Sigmoid colon (tissue), 4 donors: ENCODE data around the gene BPIFB4.

Experiments
- CTCF ChIP-seq, 4 experiments: fragments of 450-650 bp in 3 of 4; fragments of 200-600 bp in 1 of 4; IDR thresholded peaks; one replicate each; pipeline ENCODE4 v1.5.1; 2016 to 2019; ENCODE audit warnings: antibody characterized with exemption in 4 of 4, mild to moderate bottlenecking in 3 of 4, moderate library complexity in 2 of 4
- EP300 ChIP-seq, 4 donors: sonication (generic); formaldehyde crosslinking; IDR thresholded peaks; one replicate each; pipeline ENCODE4 v1.6.1; 2017; ENCODE audit warnings: antibody characterized with exemption in 4 of 4
- POLR2A ChIP-seq, 2 donors: fragments of 450-650 bp; IDR thresholded peaks; one replicate each; pipeline ENCODE4 v1.6.1; 2016; ENCODE audit warnings: antibody characterized with exemption in 2 of 2, mild to moderate bottlenecking in 2 of 2, moderate library complexity in 2 of 2
- POLR2AphosphoS5 ChIP-seq, 4 donors: sonication (generic); formaldehyde crosslinking; IDR thresholded peaks; one replicate each; pipeline ENCODE4 v1.6.1; 2017; ENCODE audit warnings: antibody characterized with exemption in 4 of 4

DNA sequence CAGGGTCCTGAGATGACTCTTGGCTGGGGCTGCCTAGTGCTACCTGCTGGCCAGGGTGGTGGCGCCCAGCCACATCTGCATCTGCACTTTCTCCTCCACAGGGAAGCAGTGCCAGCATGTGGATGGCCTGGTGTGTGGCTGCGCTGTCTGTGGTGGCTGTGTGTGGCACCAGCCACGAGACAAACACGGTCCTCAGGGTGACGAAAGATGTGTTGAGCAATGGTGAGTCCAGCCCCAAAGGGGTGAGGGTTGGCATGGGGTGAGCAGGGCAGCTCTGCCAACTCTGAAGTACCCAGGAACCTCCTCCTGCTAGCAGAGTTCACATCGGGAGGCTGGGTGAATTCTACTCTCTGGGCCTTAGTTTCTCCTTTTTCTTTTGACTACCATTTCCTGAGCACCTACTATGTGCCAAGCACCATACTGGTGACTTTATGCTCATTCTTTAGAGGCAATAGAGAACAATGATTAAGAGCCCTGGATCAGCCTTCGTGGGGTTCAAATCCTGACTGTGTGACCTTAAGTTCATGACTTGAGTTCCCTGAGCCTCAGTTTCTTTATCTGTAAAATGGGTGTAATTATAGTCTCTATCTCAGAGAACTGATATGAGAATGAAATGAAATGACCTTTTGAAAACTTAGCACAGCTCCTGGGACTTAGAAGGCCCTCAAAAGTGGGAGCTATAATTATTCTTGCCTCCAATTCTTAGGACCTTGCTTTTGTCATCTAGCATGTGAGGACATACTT, 2.1 kb downstream of the BPIFB4 start:
- TF ChIP-seq CTCF (IDR thresholded peaks at IDR 0.05) (no peak), POLR2AphosphoS5 (IDR thresholded peaks at IDR 0.05) (no peak), POLR2A (IDR thresholded peaks at IDR 0.05) (no peak), EP300 (IDR thresholded peaks at IDR 0.05) (no peak)
